OCI-LY1 (cell line): ENCODE measurements around the gene POU6F2.

Experiments
- H2AFZ ChIP-seq: fragments of 200-600 bp; sonication (generic), shearing (Covaris generic); 2 replicates; pipeline ENCODE4 v1.6.0; 2014; ENCODE audit warnings: antibody characterized with exemption, mild to moderate bottlenecking, low read length
- H3F3A ChIP-seq: fragments of 200-600 bp; sonication (generic), shearing (Covaris generic); 2 replicates; pipeline ENCODE4 v1.6.0; 2014; ENCODE audit warnings: mild to moderate bottlenecking, antibody characterized with exemption, low read length, moderate library complexity; ENCODE audit not compliant: insufficient read depth
- H3K27ac ChIP-seq: fragments of 200-600 bp; sonication (generic); 2 replicates; pipeline ENCODE4 v1.5.1; 2014; ENCODE audit warnings: low read length, mixed run types, mild to moderate bottlenecking, low read depth; ENCODE audit not compliant: poor library complexity, severe bottlenecking
- H3K27me3 ChIP-seq: fragments of 200-600 bp; sonication (generic); 2 replicates; pipeline ENCODE4 v1.6.0; 2014; ENCODE audit warnings: antibody characterized with exemption, mild to moderate bottlenecking, low read length, moderate library complexity; ENCODE audit not compliant: insufficient read depth
- H3K36me3 ChIP-seq: fragments of 200-600 bp; sonication (generic); 2 replicates; pipeline ENCODE4 v1.6.1; 2014; ENCODE audit warnings: mild to moderate bottlenecking, antibody characterized with exemption, low read length, moderate library complexity, mixed read lengths; ENCODE audit not compliant: insufficient read depth
- H3K4me1 ChIP-seq: fragments of 200-600 bp; sonication (generic); 2 replicates; pipeline ENCODE4 v1.5.1; 2014; ENCODE audit warnings: mild to moderate bottlenecking, low read length, moderate library complexity; ENCODE audit not compliant: insufficient read depth, severe bottlenecking
- H3K4me2 ChIP-seq: fragments of 200-600 bp; sonication (generic), shearing (Covaris generic); 2 replicates; pipeline ENCODE4 v1.6.1; 2014; ENCODE audit warnings: low read length
- H3K4me3 ChIP-seq: fragments of 200-600 bp; sonication (generic); 2 replicates; pipeline ENCODE4 v1.5.1; 2014; ENCODE audit warnings: low read length, low read depth, mild to moderate bottlenecking, mixed read lengths; ENCODE audit not compliant: poor library complexity, severe bottlenecking
- H3K79me2 ChIP-seq: fragments of 200-600 bp; shearing (Covaris generic); 2 replicates; pipeline ENCODE4 v1.6.1; 2016; ENCODE audit warnings: mixed run types, low read length, mixed read lengths; ENCODE audit not compliant: insufficient read depth
- H3K9ac ChIP-seq: fragments of 200-600 bp; sonication (generic), shearing (Covaris generic); 2 replicates; pipeline ENCODE4 v1.6.1; 2014; ENCODE audit warnings: mild to moderate bottlenecking, low read length, mixed read lengths
- H3K9me2 ChIP-seq: fragments of 200-600 bp; sonication (generic), shearing (Covaris generic); 2 replicates; pipeline ENCODE4 v1.6.1; 2014; ENCODE audit warnings: low read depth, mild to moderate bottlenecking, low read length, mixed read lengths
- H3K9me3 ChIP-seq: fragments of 200-600 bp; shearing (Covaris generic); 2 replicates; pipeline ENCODE4 v1.6.1; 2014; ENCODE audit warnings: low read length, mixed read lengths
- H4K20me1 ChIP-seq: fragments of 200-600 bp; sonication (generic), shearing (Covaris generic); 2 replicates; pipeline ENCODE4 v1.6.0; 2016; ENCODE audit warnings: mild to moderate bottlenecking, low read length; ENCODE audit not compliant: insufficient read depth
- CTCF ChIP-seq: fragments of 200-600 bp; sonication (generic), shearing (Covaris generic); IDR thresholded peaks from 2 replicates; pipeline ENCODE4 v1.5.1; 2017; ENCODE audit warnings: mild to moderate bottlenecking, antibody characterized with exemption, low read length, moderate library complexity, mixed read lengths
- EZH2 ChIP-seq: fragments of 200-600 bp; sonication (generic), shearing (Covaris generic); IDR thresholded peaks from 2 replicates; pipeline ENCODE4 v1.8.0; 2017; ENCODE audit warnings: borderline replicate concordance, mixed run types, mild to moderate bottlenecking, antibody characterized with exemption, low read length, moderate library complexity, mixed read lengths

Gene POU6F2

GRCh38 chr7:39017369-39017915, 39.7 kb downstream of the POU6F2 start:
- Histone ChIP-seq H3K9me2 (peaks cover 5% of the 10 kb centered on the region; the same call in 1 of the 2 replicates), H3K4me2 (no peak overlapping the region), H3K36me3 (no peaks in the 10 kb centered on the region), H3K4me3 (no peak overlapping the region), H2AFZ (no peak overlapping the region), H3K27ac (no peak overlapping the region), H3K9me3 (no peaks in the 10 kb centered on the region), H3K9ac (no peak overlapping the region), H3F3A (no peaks in the 10 kb centered on the region), H4K20me1 (no peaks in the 10 kb centered on the region), H3K4me1 (no peaks in the 10 kb centered on the region), H3K79me2 (no peaks in the 10 kb centered on the region), H3K27me3 (no peaks in the 10 kb centered on the region)
- no peak for TF ChIP-seq EZH2
- TF ChIP-seq CTCF = no peak

DNA sequence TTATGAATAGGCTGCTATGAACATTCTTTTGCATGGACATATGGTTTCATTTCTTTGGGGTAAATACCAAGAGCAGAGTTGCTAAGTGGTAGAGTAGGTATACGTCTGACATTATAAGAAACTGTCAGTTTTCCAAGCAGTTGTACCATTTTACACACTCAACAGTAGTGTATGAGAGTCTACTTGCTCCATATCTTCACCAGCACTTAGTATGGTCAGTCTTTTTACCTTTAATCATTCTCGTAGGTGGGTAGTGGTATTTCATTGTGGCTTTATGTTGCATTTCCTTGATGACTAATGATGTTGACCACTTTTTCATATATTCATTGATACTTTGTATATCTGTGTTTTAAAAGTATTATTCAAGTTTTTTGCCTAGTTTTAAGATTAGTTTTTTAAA, 45.1 kb downstream of the POU6F2 start:
- Histone ChIP-seq H3K79me2 (no peaks in the 10 kb centered on the region), H3K9ac (no peak overlapping the region), H3K36me3 (no peaks in the 10 kb centered on the region), H3K9me3 (no peaks in the 10 kb centered on the region; the same call in 1 of the 2 replicates), H3K4me2 (no peak overlapping the region), H3K27me3 (no peaks in the 10 kb centered on the region), H2AFZ (no peak overlapping the region), H3K9me2 (no peaks in the 10 kb centered on the region), H3F3A (no peaks in the 10 kb centered on the region), H4K20me1 (no peaks in the 10 kb centered on the region), H3K27ac (no peak overlapping the region), H3K4me3 (no peak overlapping the region), H3K4me1 (no peaks in the 10 kb centered on the region)
- TF ChIP-seq EZH2 (no peak), CTCF (no peak)

DNA sequence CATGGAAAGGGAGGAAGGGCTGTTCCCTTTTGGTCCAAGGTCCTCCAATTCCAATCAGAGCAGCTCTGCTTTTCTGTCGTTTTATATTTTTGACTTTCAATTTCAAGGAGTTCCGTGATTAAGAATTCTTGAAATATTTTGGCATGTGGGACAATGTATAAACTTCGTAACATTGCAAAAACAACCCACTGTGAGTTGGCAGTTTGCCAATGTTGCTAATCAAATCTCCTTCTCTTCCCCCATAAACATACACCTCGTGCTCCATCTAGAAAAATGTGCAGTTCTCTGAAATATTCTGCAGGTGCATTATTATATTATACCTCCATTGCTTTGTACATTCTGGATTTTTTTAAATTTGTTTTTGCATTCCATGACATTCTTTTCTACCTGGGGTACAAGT, 49.8 kb downstream of the POU6F2 start:
- Histone ChIP-seq H3K9me2 (no peaks in the 10 kb centered on the region), H3K36me3 (no peaks in the 10 kb centered on the region), H3F3A (no peaks in the 10 kb centered on the region), H3K27ac (no peak overlapping the region), H2AFZ (no peak overlapping the region), H4K20me1 (no peaks in the 10 kb centered on the region), H3K4me1 (no peaks in the 10 kb centered on the region), H3K27me3 (no peaks in the 10 kb centered on the region), H3K4me3 (no peak overlapping the region), H3K4me2 (no peak overlapping the region), H3K79me2 (no peaks in the 10 kb centered on the region), H3K9me3 (no peaks in the 10 kb centered on the region; the same call in 1 of the 2 replicates), H3K9ac (no peak overlapping the region)
- TF ChIP-seq CTCF (no peak), EZH2 (no peak)
